ENCODE results near the gene PASK. TPM values are rescaled to one million over a fixed set of nuclear protein-coding genes. Genes with fewer than 3 reads are reported as not detected.

PASK gene
- total and polyA plus RNA-seq, 9 of the 15 experiments (the other 6 are each of a cell fraction or from before 2014, with no cell fraction given), result 1.5 to 30.3 (median 9.9) TPM

DNA sequence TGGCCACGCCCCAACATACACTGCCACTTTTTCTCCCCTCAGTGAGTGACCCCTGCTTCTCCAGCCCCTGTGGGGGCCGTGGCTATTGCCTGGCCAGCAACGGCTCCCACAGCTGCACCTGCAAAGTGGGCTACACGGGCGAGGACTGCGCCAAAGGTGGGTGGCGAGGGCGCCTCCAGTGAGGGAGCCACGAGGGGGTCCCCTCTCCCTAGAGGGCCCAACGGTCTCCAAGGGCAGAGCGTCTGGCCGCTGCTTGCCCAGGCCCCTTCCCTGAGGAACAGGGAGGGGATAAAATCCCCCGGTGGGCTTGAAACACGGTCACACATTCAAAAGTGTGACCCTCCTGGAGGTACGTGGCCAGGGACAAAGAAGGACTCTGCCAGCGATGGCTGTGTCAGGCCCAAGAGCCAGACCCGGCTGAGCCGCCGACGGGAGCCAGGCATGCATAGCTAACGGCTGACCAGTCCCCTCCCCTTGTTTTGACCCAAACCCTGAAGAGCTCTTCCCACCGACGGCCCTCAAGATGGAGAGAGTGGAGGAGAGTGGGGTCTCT is 84.4 kb downstream of the PASK start (continued):
- TF ChIP-seq, protein P1, sequence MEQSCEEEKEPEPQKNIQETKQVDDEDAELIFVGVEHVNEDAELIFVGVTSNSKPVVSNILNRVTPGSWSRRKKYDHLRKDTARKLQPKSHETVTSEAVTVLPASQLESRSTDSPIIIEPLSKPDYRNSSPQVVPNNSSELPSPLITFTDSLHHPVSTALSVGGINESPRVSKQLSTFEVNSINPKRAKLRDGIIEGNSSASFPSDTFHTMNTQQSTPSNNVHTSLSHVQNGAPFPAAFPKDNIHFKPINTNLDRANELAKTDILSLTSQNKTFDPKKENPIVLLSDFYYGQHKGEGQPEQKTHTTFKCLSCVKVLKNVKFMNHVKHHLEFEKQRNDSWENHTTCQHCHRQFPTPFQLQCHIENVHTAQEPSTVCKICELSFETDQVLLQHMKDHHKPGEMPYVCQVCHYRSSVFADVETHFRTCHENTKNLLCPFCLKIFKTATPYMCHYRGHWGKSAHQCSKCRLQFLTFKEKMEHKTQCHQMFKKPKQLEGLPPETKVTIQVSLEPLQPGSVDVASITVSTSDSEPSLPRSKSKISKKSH (CRISPR knock-in tag; IDR thresholded peaks at IDR 0.05), result no peak
- TF ChIP-seq ZNF217 (CRISPR knock-in tag; IDR thresholded peaks at IDR 0.05) (no peak), CREB5 (CRISPR knock-in tag; IDR thresholded peaks at IDR 0.05) (no peak), COPS2 (conservative IDR thresholded peaks at IDR 0.05) (no peak), POLR3G (IDR thresholded peaks at IDR 0.05; ENCODE audit: extremely low read depth, insufficient read length, insufficient replicate concordance) (no peak), CREB1 (IDR thresholded peaks at IDR 0.05) (no peak), CREB1 (CRISPR knock-in tag; IDR thresholded peaks at IDR 0.05) (no peak), MXD1 (CRISPR knock-in tag; IDR thresholded peaks at IDR 0.05; ENCODE audit: borderline replicate concordance, poor library complexity, severe bottlenecking) (no peak), ARID3B (CRISPR knock-in tag; IDR thresholded peaks at IDR 0.05; ENCODE audit: borderline replicate concordance) (no peak)
